Stomach (tissue), 9 donors: Measurements from ENCODE around the gene PYGO1. TPM values are rescaled to one million over a fixed set of nuclear protein-coding genes. Genes with fewer than 3 reads are reported as not detected.

ENCODE experiments used
- DNase-seq, 2 donors: peaks; one replicate each; pipeline versions ENCODE4 v3.0.0 to v3.0.0-alpha.2; 2013 to 2019
- H3K27ac ChIP-seq, 5 donors: fragments of 200-600 bp in 4 of 5; sonication (generic) in 4 of 5; one replicate each; pipeline ENCODE4 v1.5.1; 2013 to 2019; ENCODE audit warnings: mild to moderate bottlenecking in 1 of 5, moderate library complexity in 1 of 5
- H3K27me3 ChIP-seq, 3 donors: fragments of 200-600 bp; sonication (generic); one replicate each; pipeline ENCODE4 v1.5.1; 2017 to 2019; ENCODE audit warnings: mixed run types in 1 of 3
- H3K36me3 ChIP-seq, 4 donors: fragments of 200-600 bp; sonication (generic); 1 replicate in 3 of 4; 2 replicates in 1 of 4; pipeline ENCODE4 v1.5.1; 2016 to 2019
- H3K4me1 ChIP-seq, 4 donors: fragments of 200-600 bp; sonication (generic); one replicate each; pipeline ENCODE4 v1.5.1; 2016 to 2019
- H3K4me3 ChIP-seq, 4 donors: fragments of 200-600 bp; sonication (generic) in 3 of 4; one replicate each; pipeline ENCODE4 v1.5.1; 2016 to 2019; ENCODE audit warnings: mild to moderate bottlenecking in 1 of 4
- H3K9me3 ChIP-seq, 4 donors: fragments of 200-600 bp; sonication (generic); one replicate each; pipeline ENCODE4 v1.5.1; 2016 to 2019
- CTCF ChIP-seq, 7 experiments: fragments of 450-650 bp in 4 of 7; fragments of 200-600 bp in 3 of 7; sonication (generic) in 3 of 7; IDR thresholded peaks; one replicate each; pipeline ENCODE4 v1.5.1; 2016 to 2019; ENCODE audit warnings: antibody characterized with exemption in 7 of 7, control low read depth in 2 of 7, mild to moderate bottlenecking in 1 of 7
- EP300 ChIP-seq: sonication (generic); formaldehyde crosslinking; IDR thresholded peaks from one replicate; pipeline ENCODE4 v1.6.1; 2017; ENCODE audit warnings: antibody characterized with exemption
- POLR2A ChIP-seq, 4 donors: fragments of 450-650 bp; IDR thresholded peaks; one replicate each; pipeline ENCODE4 v1.6.1; 2016; ENCODE audit warnings: antibody characterized with exemption in 4 of 4, control low read depth in 2 of 4, mild to moderate bottlenecking in 1 of 4, moderate library complexity in 1 of 4
- POLR2AphosphoS5 ChIP-seq, 3 donors: sonication (generic); formaldehyde crosslinking; IDR thresholded peaks; one replicate each; pipeline ENCODE4 v1.6.1; 2016; ENCODE audit warnings: antibody characterized with exemption in 3 of 3
- WGBS, 5 donors: extraction: QIAGEN DNeasy Blood & Tissue Kit in 3 of 5; methylation state at CpG; one replicate each; pipeline versions ENCODE4 v1.1.5 to v1.1.7; 2013 to 2018; 5-methylcytosine and 5-hydroxymethylcytosine counted together
- intact Hi-C: fragments of 100-400 bp; cut with DNase I; formaldehyde crosslinking; loops from one replicate; pipeline ENCODE4 v1.15.1; 2023; ENCODE audit warnings: low total_unique reads
- polyA plus RNA-seq, 3 donors: library from polyadenylated mRNA; stranded (reverse); fragments of 200-250 nt; gene quantifications; one replicate each; pipeline ENCODE4 v1.2.3, GENCODE V29; 2013
- total RNA-seq, 5 donors: library from RNA; depleted of rRNA; stranded (reverse); fragments of >200 nt; gene quantifications; one replicate each; pipeline versions ENCODE4 v1.1.0 to v1.2.3, GENCODE V29; 2014 to 2016
- donor health status: healthy with polysubstance abuse.
- donor health status: Bipolar disorder and iron deficiency.
- donor health status: healthy.

PYGO1 gene
- total and polyA plus RNA-seq, 8 donors: 0.61 to 15.2 (median 4.1) TPM; not detected in 1

- no peak overlapping the region for H3K4me3 ChIP-seq
- WGBS, 5 donors: 57 to 68% (median 62%) methylated on average over 4 of the region's 4 CpGs
- H3K4me1 ChIP-seq: no peaks in the 10 kb centered on the region
- TF ChIP-seq EP300: no peak
- TF ChIP-seq POLR2A (IDR thresholded peaks at IDR 0.05): no peak
- no peak for TF ChIP-seq POLR2AphosphoS5 (IDR thresholded peaks at IDR 0.05)
- TF ChIP-seq CTCF (IDR thresholded peaks at IDR 0.05): no peak
- H3K27ac ChIP-seq: no peak overlapping the region
- no peaks in the 10 kb centered on the region for H3K9me3 ChIP-seq
- no peak for DNase-seq
- peaks cover 0 to 6% (median 0%) of the 10 kb centered on the region in 3 donors for H3K27me3 ChIP-seq
- no peaks in the 10 kb centered on the region for H3K36me3 ChIP-seq
- intact Hi-C loops: loop anchor here (10.0 kb wide), 1 partner anchor 116 kb away; no protein-coding TSS in a partner anchor
Measured at GRCh38 chr15:55528812-55529211, 59.3 kb downstream of the PYGO1 start.

GRCh38 chr15:55527150-55527549, 61.0 kb downstream of the PYGO1 start:
- H3K4me3 ChIP-seq: no peak overlapping the region
- H3K27ac ChIP-seq: no peak overlapping the region
- WGBS, 5 donors: 64 to 78% (median 71%) methylated on average over 1 of the region's 1 CpG
- H3K27me3 ChIP-seq: peaks cover 0 to 6% (median 0%) of the 10 kb centered on the region in 3 donors
- DNase-seq: no peak
- TF ChIP-seq EP300 (no peak), CTCF (IDR thresholded peaks at IDR 0.05) (no peak), POLR2A (IDR thresholded peaks at IDR 0.05) (no peak), POLR2AphosphoS5 (IDR thresholded peaks at IDR 0.05) (no peak)
- H3K9me3 ChIP-seq: no peaks in the 10 kb centered on the region
- H3K4me1 ChIP-seq: no peaks in the 10 kb centered on the region
- no peaks in the 10 kb centered on the region for H3K36me3 ChIP-seq
- intact Hi-C loops: loop anchor here (10.0 kb wide), 1 partner anchor 118 kb away; no protein-coding TSS in a partner anchor

GRCh38 chr15:55526559-55527036, 61.5 kb downstream of the PYGO1 start:
- H3K36me3 ChIP-seq: no peaks in the 10 kb centered on the region
- peak in 1 of 2 donors; percentile 44 for DNase-seq
- H3K4me3 ChIP-seq: no peak overlapping the region
- H3K9me3 ChIP-seq: no peaks in the 10 kb centered on the region
- peaks cover 0 to 6% (median 0%) of the 10 kb centered on the region in 3 donors for H3K27me3 ChIP-seq
- 33 to 43% (median 35%) methylated on average over 7 of the region's 7 CpGs for WGBS, 5 donors
- no peaks in the 10 kb centered on the region for H3K4me1 ChIP-seq
- TF ChIP-seq POLR2AphosphoS5 (IDR thresholded peaks at IDR 0.05) (no peak), POLR2A (IDR thresholded peaks at IDR 0.05) (no peak), CTCF (IDR thresholded peaks at IDR 0.05) (peak in 4 of 7 experiments; percentile 14 to 37 (median 33))
- no peak overlapping the region for H3K27ac ChIP-seq
- intact Hi-C loops: loop anchor here (10.0 kb wide), 1 partner anchor 118 kb away; no protein-coding TSS in a partner anchor

GRCh38 chr15:55522742-55523450, 65.2 kb downstream of the PYGO1 start:
- intact Hi-C loops: loop anchor here (10.0 kb wide), 1 partner anchor 122 kb away; no protein-coding TSS in a partner anchor
- TF ChIP-seq CTCF (IDR thresholded peaks at IDR 0.05) (no peak), POLR2AphosphoS5 (IDR thresholded peaks at IDR 0.05) (no peak), POLR2A (IDR thresholded peaks at IDR 0.05) (no peak)
- no peaks in the 10 kb centered on the region for H3K4me1 ChIP-seq
- 81 to 96% (median 92%) methylated on average over 3 of the region's 3 CpGs for WGBS, 5 donors
- H3K4me3 ChIP-seq: no peak overlapping the region
- H3K27me3 ChIP-seq: peaks cover 0 to 6% (median 0%) of the 10 kb centered on the region in 3 donors
- no peaks in the 10 kb centered on the region for H3K9me3 ChIP-seq
- DNase-seq: no peak
- H3K36me3 ChIP-seq: no peaks in the 10 kb centered on the region
- no peak overlapping the region for H3K27ac ChIP-seq
